HG03108 (cell line): ENCODE results near the gene ST6GALNAC6.

Experiments used
- ATAC-seq: cut with Tn5 transposase; IDR thresholded peaks from one replicate; pipeline ENCODE4 v1.9.1; 2021; ENCODE audit warnings: moderate library complexity; ENCODE audit not compliant: unreplicated experiment

Gene ST6GALNAC6

DNA sequence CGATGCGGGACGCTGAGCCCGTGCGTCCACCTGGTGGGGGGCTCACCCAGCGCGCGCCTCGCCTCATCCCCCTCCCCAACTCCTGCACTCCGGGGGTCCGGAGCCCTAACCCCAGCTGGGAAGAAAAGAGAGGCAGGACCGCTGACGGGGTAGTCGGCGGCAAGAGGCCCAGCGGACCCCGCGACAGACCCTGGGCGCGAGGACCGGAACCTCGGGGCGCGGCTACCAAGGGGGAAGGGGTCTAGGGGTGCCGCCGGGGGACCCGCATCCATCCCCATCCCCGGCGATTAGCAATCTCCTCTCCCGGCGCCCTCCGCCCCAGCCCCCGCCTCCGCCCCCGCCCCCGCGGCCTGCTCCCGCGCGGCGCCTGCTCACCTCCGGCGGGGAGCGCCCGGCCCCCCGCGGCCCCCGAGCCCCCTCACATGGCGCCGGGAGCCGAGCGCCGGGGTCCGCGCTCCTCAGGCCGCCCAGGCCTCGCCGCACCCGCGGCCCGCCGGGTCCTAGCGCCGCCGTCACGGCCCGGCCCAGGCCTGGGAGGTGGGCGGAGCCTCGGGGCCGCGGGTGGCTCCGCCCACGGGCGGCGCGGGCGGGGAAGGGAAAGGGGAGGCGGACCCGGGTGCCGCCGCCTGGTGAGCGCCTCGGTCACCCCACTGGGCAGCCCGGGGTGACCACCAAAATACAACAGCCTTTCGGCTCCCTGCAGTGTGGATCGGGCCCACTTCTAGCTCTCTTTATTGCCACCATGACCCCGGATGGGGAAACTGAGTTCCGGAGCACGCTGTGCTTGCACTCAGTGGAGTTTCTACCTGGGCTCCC is at the start of gene ST6GALNAC6:
ST6GALNAC6 (minus strand) TSS at position 476 of the 816 bp plus-strand sequence. CDS start 1,622 bp downstream, outside the sequence.
- ATAC-seq: peak; percentile 43

DNA sequence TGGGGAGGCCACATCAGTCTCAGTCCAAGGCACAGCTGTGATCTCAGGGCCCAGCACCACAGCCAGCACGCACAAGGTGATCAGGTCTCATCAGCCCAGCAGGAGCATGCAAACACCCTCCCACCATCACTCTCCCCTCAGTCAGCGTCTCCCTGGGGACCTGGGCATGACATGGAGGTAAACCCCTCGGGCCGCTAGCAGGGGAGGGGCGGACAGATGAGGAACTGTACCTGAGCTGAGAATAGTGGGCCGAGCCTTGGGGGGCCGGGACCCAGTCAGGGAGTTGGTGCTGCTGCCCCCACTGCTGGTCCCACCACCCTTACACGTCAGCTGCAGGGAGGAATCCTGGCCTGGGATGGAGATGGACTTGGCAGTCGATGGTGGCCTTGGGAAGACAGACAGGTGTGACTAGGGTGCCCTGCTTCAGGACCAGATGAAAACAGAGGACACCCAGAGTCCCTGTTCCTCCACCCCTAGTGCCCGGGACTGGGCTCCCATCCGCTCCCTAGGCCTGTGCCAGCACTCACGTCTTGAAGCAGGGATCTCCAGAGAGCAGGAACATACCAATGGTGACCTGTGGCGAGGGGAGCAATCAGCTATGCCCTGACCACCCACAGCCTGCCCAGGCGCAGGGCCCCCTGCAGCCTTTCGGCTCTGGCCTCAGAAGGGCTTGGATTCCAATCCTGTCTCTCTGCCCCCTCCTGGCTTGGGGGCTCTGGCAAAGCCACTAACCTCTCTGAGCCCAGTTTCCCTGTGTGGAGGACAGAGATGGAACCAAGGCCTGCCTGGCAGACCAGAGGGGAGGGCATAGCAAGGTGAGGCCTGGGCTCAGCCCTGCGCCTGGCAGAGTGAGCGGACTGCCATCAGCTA is 48.7 kb upstream of the ST6GALNAC6 start:
- ATAC-seq: no peak

DNA sequence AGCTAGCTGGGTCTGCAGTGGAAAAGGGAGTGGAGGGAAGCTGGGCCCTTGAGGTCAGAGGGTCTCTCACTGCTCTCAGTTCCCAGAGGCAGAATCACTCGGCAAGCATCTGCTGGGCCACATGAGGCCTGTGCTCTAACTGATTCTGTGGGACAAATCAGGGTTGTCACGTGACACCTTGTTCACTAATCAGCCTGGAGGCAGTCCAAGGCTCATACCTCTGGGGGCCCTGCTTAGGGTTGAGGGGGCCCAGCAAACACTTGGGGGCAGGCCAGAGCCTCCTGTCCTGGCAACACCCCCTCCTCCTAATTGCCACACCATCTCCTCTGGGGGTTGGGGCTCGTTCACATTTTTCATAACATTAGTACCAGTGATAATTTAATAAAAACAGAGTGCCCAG is 47.3 kb upstream of the ST6GALNAC6 start:
- no peak for ATAC-seq

- ATAC-seq: no peak
Measured at GRCh38 chr9:127945942-127946341, 46.5 kb upstream of the ST6GALNAC6 start.

GRCh38 chr9:127945338-127945737 is 45.9 kb upstream of the ST6GALNAC6 start:
- no peak for ATAC-seq

DNA sequence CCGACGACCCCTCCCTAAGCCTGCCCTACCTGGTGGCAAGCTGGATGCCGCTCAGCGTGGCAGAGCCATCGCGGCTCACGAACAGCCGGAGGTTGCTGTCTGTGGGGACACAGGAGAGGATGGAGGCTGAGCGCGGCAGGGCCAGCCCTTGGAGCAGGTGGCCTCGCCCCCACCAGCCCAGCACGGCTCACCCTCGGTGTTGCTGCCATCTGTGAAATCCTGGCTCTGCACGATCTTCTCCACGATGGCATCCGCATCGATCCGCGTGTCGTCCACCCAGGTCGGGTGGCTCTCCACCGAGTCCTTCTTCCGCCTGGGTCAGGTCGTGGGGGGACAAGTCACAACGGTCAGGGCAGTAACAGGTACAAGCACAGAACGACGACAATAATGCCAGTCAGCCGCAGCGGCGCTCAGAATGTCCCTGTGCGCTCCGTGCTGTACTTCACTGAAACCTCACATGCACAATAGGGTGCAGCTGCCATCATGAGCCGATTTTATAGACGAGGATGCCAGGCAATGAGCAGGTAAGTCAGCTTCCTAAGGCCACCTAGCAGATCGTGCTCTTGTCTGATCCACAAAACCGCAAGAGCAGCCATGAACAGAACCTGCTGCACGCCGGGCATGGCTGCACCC is 45.3 kb upstream of the ST6GALNAC6 start:
- ATAC-seq: no peak

DNA sequence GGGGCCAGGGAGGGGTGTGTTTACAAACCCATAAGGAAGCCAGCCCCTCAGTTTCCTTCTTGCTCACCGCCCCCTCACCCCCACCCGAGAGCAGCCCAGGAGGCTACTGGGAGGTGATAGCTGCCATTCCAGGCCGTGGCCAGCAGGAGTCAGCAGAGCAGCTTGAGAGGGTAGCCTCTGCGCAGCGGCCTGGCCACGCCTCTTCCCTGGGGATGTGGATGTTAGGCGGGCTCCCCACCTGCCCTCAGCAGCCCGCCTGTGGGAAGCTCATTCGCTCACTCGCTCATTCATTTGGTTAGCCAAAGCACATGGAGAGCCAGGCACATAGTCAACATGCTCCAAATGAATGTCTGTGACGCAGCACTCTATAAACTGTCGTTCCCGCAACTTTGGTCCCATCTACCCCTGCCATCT is 44.3 kb upstream of the ST6GALNAC6 start:
- ATAC-seq: no peak

- no peak for ATAC-seq
Measured at GRCh38 chr9:127943011-127943662, 43.7 kb upstream of the ST6GALNAC6 start.

DNA sequence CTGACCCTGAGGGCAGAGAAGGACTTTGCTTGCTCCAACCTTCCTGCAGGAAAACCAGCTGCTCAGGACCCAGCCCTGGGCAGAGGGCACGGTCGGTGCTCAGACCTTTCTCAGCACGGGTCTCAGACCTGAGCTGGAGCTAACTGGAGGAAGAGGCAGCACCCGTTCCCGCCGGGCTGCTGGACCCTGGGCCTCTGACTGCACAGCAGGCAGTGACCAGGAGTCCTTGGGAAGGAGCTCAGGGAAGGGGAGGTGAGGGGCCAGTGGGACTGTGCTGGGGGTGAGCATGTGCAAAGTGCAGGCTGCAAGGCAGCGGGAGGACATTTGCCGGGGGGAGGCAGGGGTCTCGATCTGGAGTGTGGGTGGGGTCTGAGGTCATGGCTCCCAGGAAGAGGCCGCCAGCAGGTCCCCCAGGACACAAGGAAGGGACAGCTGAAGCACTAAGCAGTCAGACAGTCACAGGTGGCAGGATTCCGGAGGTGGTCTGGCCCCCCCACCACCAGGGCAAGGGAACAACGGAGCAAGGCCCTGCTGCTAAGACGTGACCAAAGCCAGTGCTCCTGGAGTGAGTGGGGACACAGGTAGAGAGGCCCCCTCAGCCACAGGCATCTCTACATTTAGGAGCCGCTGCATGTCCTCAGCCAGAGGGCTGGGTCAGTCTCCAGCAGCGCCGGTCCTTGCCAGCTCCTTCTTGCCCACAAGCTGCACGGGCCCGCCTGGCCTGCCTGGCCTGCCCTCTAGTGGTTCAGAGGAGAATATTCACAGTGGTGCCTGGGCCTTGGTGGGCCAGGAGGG is 43.0 kb upstream of the ST6GALNAC6 start:
- ATAC-seq: no peak

- no peak for ATAC-seq
Measured at GRCh38 chr9:127941961-127942215, 42.5 kb upstream of the ST6GALNAC6 start.

GRCh38 chr9:127941062-127941960 is 41.9 kb upstream of the ST6GALNAC6 start:
- ATAC-seq: no peak

- ATAC-seq: no peak
Measured at GRCh38 chr9:127940593-127940992, 41.2 kb upstream of the ST6GALNAC6 start.

GRCh38 chr9:127938298-127938690 is 38.9 kb upstream of the ST6GALNAC6 start:
- no peak for ATAC-seq

- ATAC-seq: peak; percentile 85
Measured at GRCh38 chr9:127937388-127938297, 38.2 kb upstream of the ST6GALNAC6 start, which contains the start of gene DPM2. DPM2 (minus strand) TSS chr9:127937854; CDS start chr9:127937820, 34 bp downstream.

- no peak for ATAC-seq
Measured at GRCh38 chr9:127937056-127937387, 37.6 kb upstream of the ST6GALNAC6 start.

GRCh38 chr9:127936347-127936852 is 37.0 kb upstream of the ST6GALNAC6 start:
- no peak for ATAC-seq

DNA sequence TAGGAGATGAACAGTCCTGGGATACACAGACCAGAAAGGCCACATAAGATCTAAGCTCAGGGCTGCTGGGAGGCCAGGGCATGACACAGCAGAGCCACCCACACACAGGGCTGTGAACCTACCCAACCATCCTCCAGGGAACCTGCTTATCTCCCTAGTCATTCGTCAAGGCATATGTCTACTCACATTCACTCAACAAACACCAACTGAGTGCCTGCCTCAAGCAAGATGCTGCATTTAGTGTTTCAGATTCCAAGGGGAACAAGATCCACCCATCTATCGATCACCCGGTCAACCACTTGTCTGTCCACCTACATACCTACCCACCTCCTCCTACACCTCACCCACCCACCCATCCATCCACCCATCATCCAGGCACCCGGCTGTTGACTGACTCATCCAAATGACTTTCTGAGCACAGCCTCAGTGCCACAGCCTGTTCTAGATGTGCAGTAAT is 36.4 kb upstream of the ST6GALNAC6 start:
- ATAC-seq: no peak

GRCh38 chr9:127934986-127935385 is 35.6 kb upstream of the ST6GALNAC6 start:
- ATAC-seq: no peak
